Neuronal stem cell (in vitro differentiated cells): ENCODE results near the gene PSKH1.

ENCODE experiments used
- DNase-seq: peaks from one replicate; pipeline ENCODE4 v3.0.0-alpha.2; 2013; ENCODE audit warnings: low spot score
- H2AFZ ChIP-seq: one replicate; pipeline ENCODE4 v1.6.1; 2013; ENCODE audit warnings: mild to moderate bottlenecking, low read length, inconsistent platforms
- H2AK5ac ChIP-seq: 2 replicates; pipeline ENCODE4 v1.6.1; 2013; ENCODE audit warnings: low read depth, mild to moderate bottlenecking, inconsistent platforms, low read length, moderate library complexity, mixed read lengths
- H2BK120ac ChIP-seq: 2 replicates; pipeline ENCODE4 v1.6.1; 2013; ENCODE audit warnings: low read depth, mild to moderate bottlenecking, inconsistent platforms, low read length, moderate library complexity, mixed read lengths
- H2BK12ac ChIP-seq: one replicate; pipeline ENCODE4 v1.6.1; 2013; ENCODE audit warnings: low read length, inconsistent platforms
- H2BK15ac ChIP-seq: 2 replicates; pipeline ENCODE4 v1.6.1; 2013; ENCODE audit warnings: mild to moderate bottlenecking, low read length, inconsistent platforms, mixed read lengths
- H2BK5ac ChIP-seq: one replicate; pipeline ENCODE4 v1.6.1; 2013; ENCODE audit warnings: inconsistent platforms, mild to moderate bottlenecking, low read length, moderate library complexity
- H3K14ac ChIP-seq: one replicate; pipeline ENCODE4 v1.6.1; 2013; ENCODE audit warnings: low read length, inconsistent platforms
- H3K18ac ChIP-seq: 2 replicates; pipeline ENCODE4 v1.6.1; 2013; ENCODE audit warnings: low read length, inconsistent platforms
- H3K23ac ChIP-seq: 2 replicates; pipeline ENCODE4 v1.6.1; 2013; ENCODE audit warnings: low read depth, mild to moderate bottlenecking, mixed read lengths, low read length, inconsistent platforms; ENCODE audit not compliant: poor library complexity
- H3K27ac ChIP-seq: replicated peaks from 3 replicates; pipeline ENCODE4 v1.5.1; 2013; ENCODE audit warnings: low read length, inconsistent platforms
- H3K27me3 ChIP-seq, 3 experiments: 2 replicates each; pipeline ENCODE4 v1.6.1; 2013; ENCODE audit warnings: low read length in 3 of 3, mild to moderate bottlenecking in 2 of 3, inconsistent platforms in 1 of 3, low read depth in 1 of 3, mixed read lengths in 1 of 3, moderate library complexity in 1 of 3; ENCODE audit not compliant: control insufficient read depth in 3 of 3, insufficient read depth in 3 of 3
- H3K36me3 ChIP-seq, 2 donors: replicated peaks in 1 of 2; 2 replicates each; pipeline ENCODE4 v1.6.1; 2013; ENCODE audit warnings: low read length in 2 of 2; ENCODE audit not compliant: control insufficient read depth in 2 of 2, insufficient read depth in 2 of 2
- H3K4ac ChIP-seq: 2 replicates; pipeline ENCODE4 v1.6.1; 2013; ENCODE audit warnings: inconsistent platforms, mild to moderate bottlenecking, low read length, moderate library complexity
- H3K4me1 ChIP-seq, 2 donors: 1 replicate in 1 of 2; 2 replicates in 1 of 2; pipeline ENCODE4 v1.6.1; 2013; ENCODE audit warnings: low read length in 2 of 2, low read depth in 1 of 2; ENCODE audit not compliant: control insufficient read depth in 2 of 2, insufficient read depth in 1 of 2
- H3K4me2 ChIP-seq: one replicate; pipeline ENCODE4 v1.6.1; 2013; ENCODE audit warnings: mild to moderate bottlenecking, low read length, inconsistent platforms; ENCODE audit not compliant: insufficient read depth, poor library complexity, severe bottlenecking
- H3K4me3 ChIP-seq, 2 donors: 2 replicates each; pipeline ENCODE4 v1.5.1; 2013; ENCODE audit warnings: low read length in 2 of 2, mild to moderate bottlenecking in 2 of 2, inconsistent platforms in 1 of 2, moderate library complexity in 1 of 2
- H3K79me1 ChIP-seq: one replicate; pipeline ENCODE4 v1.6.1; 2013; ENCODE audit warnings: low read depth, mild to moderate bottlenecking, inconsistent platforms, low read length, moderate library complexity
- H3K9ac ChIP-seq: one replicate; pipeline ENCODE4 v1.6.1; 2013; ENCODE audit warnings: mild to moderate bottlenecking, low read depth, low read length, inconsistent platforms; ENCODE audit not compliant: poor library complexity
- H3K9me3 ChIP-seq, 2 donors: replicated peaks in 1 of 2; 2 replicates each; pipeline versions ENCODE3 to v1.6.1; 2013; ENCODE audit warnings: low read length in 2 of 2, mild to moderate bottlenecking in 2 of 2, inconsistent platforms in 1 of 2, low read depth in 1 of 2, mixed read lengths in 1 of 2, moderate library complexity in 1 of 2; ENCODE audit not compliant: control insufficient read depth in 2 of 2, insufficient read depth in 1 of 2
- H4K8ac ChIP-seq: one replicate; pipeline ENCODE4 v1.6.1; 2013; ENCODE audit warnings: low read depth, mild to moderate bottlenecking, inconsistent platforms, low read length, moderate library complexity
- H4K91ac ChIP-seq: one replicate; pipeline ENCODE4 v1.6.1; 2013; ENCODE audit warnings: low read length, low read depth, mild to moderate bottlenecking, inconsistent platforms; ENCODE audit not compliant: poor library complexity
- WGBS, 2 donors: extraction: QIAGEN DNeasy Blood & Tissue Kit; methylation state at CpG; one replicate each; pipeline ENCODE4 v1.1.7; 2013; ENCODE audit warnings: missing lambda C conversion rate in 2 of 2, mixed read lengths in 1 of 2; ENCODE audit not compliant: insufficient read length in 2 of 2, insufficient replicate concordance in 1 of 2; ENCODE audit errors: extremely low coverage in 2 of 2; 5-methylcytosine and 5-hydroxymethylcytosine counted together

PSKH1 gene

GRCh38 chr16:67892375-67892774 is 679 bp upstream of the PSKH1 start:
- no peak overlapping the region for H3K27ac ChIP-seq
- H3K4ac ChIP-seq = no peak overlapping the region
- no peak overlapping the region for H2BK120ac ChIP-seq

GRCh38 chr16:67893743-67894399 is 817 bp downstream of the PSKH1 start:
- Histone ChIP-seq H4K91ac (no peak overlapping the region), H3K4me2 (peak overlapping the region; percentile 96), H3K4me1 (peaks cover 1 to 11% of the 10 kb centered on the region in 2 donors), H3K27me3 (no peaks in the 10 kb centered on the region), H3K9ac (peak overlapping the region; percentile 99), H3K79me1 (peaks cover 11% of the 10 kb centered on the region), H3K18ac (peak overlapping the region; percentile 98), H2BK120ac (no peak overlapping the region), H3K9me3 (no peaks in the 10 kb centered on the region), H3K36me3 (no peaks in the 10 kb centered on the region), H2AFZ (peak overlapping the region; percentile 97), H3K4me3 (peak overlapping the region; percentile 97 to 100), H2BK5ac (peak overlapping the region; percentile 94), H3K14ac (peak overlapping the region; percentile 85), H2BK15ac (no peak overlapping the region), H2AK5ac (peak overlapping the region; percentile 89), H2BK12ac (no peak overlapping the region), H4K8ac (no peak overlapping the region), H3K27ac (no peak overlapping the region), H3K23ac (peak overlapping the region; percentile 69), H3K4ac (no peak overlapping the region)
- DNase-seq = no peak
- WGBS, 2 donors = no CpG with 5 or more reads among the region's 14 CpGs

More at GRCh38 chr16:67892375-67892774, 679 bp upstream of the PSKH1 start:
- Histone ChIP-seq H3K9ac (no peak overlapping the region), H2AFZ (peak overlapping the region; percentile 76), H2BK15ac (no peak overlapping the region), H4K8ac (no peak overlapping the region), H3K79me1 (peaks cover 11% of the 10 kb centered on the region), H2BK12ac (no peak overlapping the region), H3K23ac (no peak overlapping the region), H2AK5ac (no peak overlapping the region), H3K27me3 (no peaks in the 10 kb centered on the region), H3K4me1 (peaks cover 1 to 11% of the 10 kb centered on the region in 2 donors), H3K14ac (no peak overlapping the region), H4K91ac (no peak overlapping the region), H3K4me2 (no peak overlapping the region), H2BK5ac (no peak overlapping the region), H3K9me3 (no peaks in the 10 kb centered on the region), H3K4me3 (peak overlapping the region in 1 of 2 donors; percentile 100), H3K36me3 (no peaks in the 10 kb centered on the region), H3K18ac (no peak overlapping the region)
- DNase-seq = no peak
- no CpG with 5 or more reads among the region's 5 CpGs for WGBS, 2 donors

DNA sequence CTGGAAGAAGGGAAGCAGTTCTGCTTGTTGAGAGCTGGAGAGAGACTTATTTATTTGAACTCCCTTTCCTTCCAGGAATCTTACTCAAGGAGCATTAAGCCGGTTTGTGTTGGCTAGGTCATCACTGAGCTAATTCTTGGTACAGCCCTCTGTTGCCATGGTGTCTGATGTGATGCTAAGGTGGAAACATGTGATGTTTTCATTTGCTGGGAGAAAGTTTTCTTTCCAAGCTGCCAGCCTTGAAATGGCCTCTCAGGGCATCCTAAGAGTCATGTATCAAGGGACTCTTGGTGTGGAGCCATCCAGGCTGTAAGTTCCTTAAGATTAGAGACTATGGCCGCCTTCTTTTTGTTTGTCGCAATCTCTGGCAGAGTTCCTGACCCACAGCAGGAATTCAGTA is 4.2 kb downstream of the PSKH1 start:
- H2AFZ ChIP-seq = no peak overlapping the region
- DNase-seq = no peak
- no peaks in the 10 kb centered on the region for H3K9me3 ChIP-seq
- no peak overlapping the region for H2AK5ac ChIP-seq
- peaks cover 1 to 11% of the 10 kb centered on the region in 2 donors for H3K4me1 ChIP-seq
- no peak overlapping the region for H3K14ac ChIP-seq
- H3K4me3 ChIP-seq = no peak overlapping the region
- no peak overlapping the region for H2BK5ac ChIP-seq
- peaks cover 11% of the 10 kb centered on the region for H3K79me1 ChIP-seq
- no peak overlapping the region for H3K27ac ChIP-seq
- no peak overlapping the region for H4K91ac ChIP-seq
- no peak overlapping the region for H3K18ac ChIP-seq
- H2BK12ac ChIP-seq = no peak overlapping the region
- H2BK15ac ChIP-seq = no peak overlapping the region
- no peak overlapping the region for H3K23ac ChIP-seq
- no peak overlapping the region for H3K4me2 ChIP-seq
- H3K4ac ChIP-seq = no peak overlapping the region
- no peaks in the 10 kb centered on the region for H3K27me3 ChIP-seq
- peaks cover 0 to 8% of the 10 kb centered on the region in 2 donors for H3K36me3 ChIP-seq
- no CpG with 5 or more reads among the region's 3 CpGs for WGBS, 2 donors
- no peak overlapping the region for H4K8ac ChIP-seq
- no peak overlapping the region for H3K9ac ChIP-seq
- no peak overlapping the region for H2BK120ac ChIP-seq

DNA sequence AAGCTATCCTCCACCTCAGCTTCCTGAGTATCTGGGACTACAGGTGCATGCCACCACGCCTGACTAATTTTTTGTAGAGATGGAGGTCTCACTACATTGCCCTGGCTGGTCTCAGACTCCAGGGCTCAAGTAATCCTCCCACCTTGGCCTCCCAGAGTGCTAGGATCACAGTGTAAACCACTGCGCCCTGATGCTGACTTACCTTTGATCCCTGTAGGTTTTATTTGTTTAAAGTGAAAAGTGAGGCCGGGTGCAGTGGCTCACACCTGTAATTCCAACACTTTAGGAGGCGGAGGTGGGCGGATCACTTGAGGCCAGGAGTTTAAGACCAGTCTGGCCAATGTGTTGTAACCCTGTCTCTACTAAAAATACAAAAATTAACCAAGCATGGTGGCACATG is 8.7 kb downstream of the PSKH1 start:
- DNase-seq = no peak
- Histone ChIP-seq H3K18ac (no peak overlapping the region), H2BK15ac (no peak overlapping the region), H3K79me1 (no peaks in the 10 kb centered on the region), H3K23ac (no peak overlapping the region), H3K27ac (no peak overlapping the region), H3K9ac (no peak overlapping the region), H2BK120ac (no peak overlapping the region), H3K4me1 (no peaks in the 10 kb centered on the region), H2BK5ac (no peak overlapping the region), H3K4me3 (no peak overlapping the region), H4K91ac (no peak overlapping the region), H2AFZ (no peak overlapping the region), H2BK12ac (no peak overlapping the region), H3K36me3 (peaks cover 3 to 19% of the 10 kb centered on the region in 2 donors), H3K4me2 (no peak overlapping the region), H3K4ac (no peak overlapping the region), H3K14ac (no peak overlapping the region), H4K8ac (no peak overlapping the region), H3K27me3 (no peaks in the 10 kb centered on the region), H3K9me3 (no peaks in the 10 kb centered on the region), H2AK5ac (no peak overlapping the region)
- whole genome bisulfite sequencing, 2 donors = no CpG with 5 or more reads among the region's 5 CpGs
